Effector CD8-positive, alpha-beta T cell (primary cell): ENCODE data around the gene FRMD3.
"Not testable (repeated sequence)": the region's sequence is repeated elsewhere in the genome, so short reads cannot be mapped to it uniquely, and the experiment has no call there.

Source experiments
- DNase-seq: peaks from one replicate; lab custom pipeline; 2025; lab: John Stamatoyannopoulos, UW

The FRMD3 gene

DNA sequence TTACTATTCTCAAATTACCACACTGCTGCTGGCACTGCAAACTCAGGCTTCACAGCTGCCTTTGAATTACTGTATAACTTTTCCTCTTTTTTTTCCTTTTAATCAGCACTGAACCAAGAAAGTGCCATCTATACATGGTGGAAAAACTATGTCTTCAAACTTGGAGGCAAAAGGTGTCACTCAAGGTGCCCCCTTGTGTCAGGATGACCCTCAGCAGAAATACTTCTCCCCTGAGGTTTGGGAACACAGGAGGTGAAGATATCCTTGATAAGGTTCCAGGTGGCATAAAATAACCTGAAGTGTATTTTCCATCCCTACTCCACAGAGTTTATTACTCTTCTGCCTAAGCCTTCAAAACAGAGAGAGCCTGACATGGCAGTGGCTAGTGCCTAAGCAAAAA, 14.5 kb downstream of the FRMD3 start:
- no peak for DNase-seq

DNA sequence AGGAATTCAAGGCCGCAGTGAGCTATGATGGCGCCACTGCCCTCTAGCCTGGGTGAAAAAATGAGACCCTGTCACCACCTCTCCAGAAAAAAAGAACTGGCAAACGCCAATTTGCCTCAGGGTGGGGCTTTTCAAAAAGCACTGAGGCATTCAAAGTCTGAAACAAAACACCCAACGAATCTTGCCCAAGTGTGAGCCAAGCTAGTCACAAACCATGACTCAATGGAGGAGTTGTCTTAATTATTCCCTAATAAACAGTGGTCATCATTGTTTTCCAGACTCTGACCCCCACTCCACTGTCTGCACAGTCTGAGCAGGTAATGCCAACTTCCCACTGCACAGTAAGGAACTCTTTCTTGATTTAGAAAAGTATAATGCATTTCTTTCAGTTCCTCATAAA, 16.8 kb downstream of the FRMD3 start:
- DNase-seq = no peak

GRCh38 chr9:83521011-83521410, 17.2 kb downstream of the FRMD3 start:
- DNase-seq = no peak

GRCh38 chr9:83520292-83520691, 17.9 kb downstream of the FRMD3 start:
- no peak for DNase-seq

DNA sequence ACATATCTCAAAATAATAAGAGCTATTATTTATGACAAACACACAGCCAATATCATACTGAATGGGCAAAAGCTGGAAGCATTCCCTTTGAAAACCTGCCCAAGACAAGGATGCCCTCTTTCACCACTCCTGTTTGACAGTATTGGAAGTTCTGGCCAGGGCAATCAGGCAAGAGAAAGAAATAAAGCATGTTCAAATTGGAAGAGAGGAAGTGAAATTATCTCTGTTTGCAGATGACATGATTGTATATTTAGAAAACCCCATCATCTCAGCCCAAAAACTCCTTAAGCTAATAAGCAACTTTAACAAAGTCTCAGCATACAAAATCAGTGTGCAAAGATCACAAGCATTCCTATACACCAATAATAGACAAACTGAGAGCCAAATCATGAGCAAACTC, 20.2 kb downstream of the FRMD3 start:
- DNase-seq = not testable (repeated sequence)

DNA sequence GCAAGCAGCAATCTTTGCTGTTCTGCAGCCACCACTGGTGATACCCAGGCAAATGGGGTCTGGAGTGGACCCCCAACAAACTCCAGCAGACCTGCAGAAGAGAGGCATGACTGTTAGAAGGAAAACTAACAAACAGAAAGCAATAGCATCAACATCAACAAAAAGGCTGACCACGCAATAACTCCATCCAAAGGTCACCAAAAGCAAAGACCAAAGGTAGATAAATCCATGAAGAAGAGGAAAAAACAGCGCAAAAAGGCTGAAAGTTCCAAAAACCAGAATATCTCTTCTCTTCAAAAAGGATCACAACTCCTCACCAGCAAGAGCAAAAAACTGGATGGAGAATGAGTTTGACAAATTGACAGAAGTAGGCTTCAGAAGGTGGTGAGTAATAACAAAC, 23.4 kb downstream of the FRMD3 start:
- DNase-seq = no peak

DNA sequence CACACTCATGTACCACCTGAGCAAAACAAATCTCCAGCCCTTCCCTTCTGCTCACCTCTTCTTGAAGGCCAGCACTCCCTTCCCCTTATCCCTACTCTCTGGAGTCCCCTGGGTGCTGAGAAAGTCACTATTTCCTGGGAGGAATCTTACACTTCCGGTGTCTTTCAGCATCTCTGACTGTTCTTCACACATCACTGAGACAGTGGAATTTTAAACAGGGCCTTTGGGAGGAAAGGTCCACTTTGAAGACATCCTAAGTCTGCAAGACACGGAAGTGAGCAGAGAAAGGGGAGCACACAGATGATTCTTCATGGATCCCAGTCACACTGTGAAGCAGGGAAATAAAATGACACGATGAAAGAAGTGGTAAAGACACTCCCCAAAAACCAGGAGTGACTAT, 25.6 kb downstream of the FRMD3 start:
- DNase-seq = no peak

DNA sequence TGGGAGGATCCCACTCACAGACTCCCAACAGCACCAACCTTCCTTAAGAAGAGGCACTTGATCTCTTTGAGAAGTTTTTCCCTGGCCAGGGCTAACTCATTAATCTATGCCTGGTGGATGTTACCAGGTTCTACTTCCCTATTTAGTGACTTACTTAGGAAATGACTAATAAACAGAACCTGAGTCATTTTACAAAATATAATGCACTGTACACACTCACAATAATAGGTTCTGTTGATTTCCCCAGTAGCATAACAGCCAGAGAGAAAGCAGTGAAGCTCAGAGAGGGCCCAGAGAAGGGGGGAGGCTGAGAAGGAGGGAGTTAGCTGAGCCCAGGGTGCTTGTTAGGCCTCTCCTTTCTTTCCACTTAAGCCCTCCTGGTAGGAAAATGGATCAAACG, 27.1 kb downstream of the FRMD3 start:
- no peak for DNase-seq

- no peak for DNase-seq
Observed at GRCh38 chr9:83509402-83509801, 28.8 kb downstream of the FRMD3 start.

- no peak for DNase-seq
Observed at GRCh38 chr9:83508067-83508466, 30.1 kb downstream of the FRMD3 start.

DNA sequence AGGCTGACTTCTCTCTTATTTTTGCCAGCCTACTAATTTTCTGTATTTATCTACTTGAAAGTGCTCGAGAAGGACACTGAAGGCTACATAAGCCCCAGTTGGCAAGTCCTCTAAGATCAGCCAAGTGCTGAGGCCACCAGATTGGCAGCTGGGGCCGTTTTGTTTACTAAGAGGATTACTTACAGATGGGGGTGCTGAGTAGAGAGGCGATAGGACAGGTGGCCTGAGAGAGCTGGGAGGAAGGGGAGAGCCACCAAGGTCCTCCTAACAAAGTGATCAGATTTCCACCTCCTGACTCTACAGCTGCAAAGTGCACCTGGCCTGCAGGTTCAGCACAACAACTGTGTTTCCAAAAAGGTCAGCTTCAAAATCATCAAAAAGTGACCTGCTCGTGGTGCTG, 32.9 kb downstream of the FRMD3 start:
- DNase-seq = no peak

DNA sequence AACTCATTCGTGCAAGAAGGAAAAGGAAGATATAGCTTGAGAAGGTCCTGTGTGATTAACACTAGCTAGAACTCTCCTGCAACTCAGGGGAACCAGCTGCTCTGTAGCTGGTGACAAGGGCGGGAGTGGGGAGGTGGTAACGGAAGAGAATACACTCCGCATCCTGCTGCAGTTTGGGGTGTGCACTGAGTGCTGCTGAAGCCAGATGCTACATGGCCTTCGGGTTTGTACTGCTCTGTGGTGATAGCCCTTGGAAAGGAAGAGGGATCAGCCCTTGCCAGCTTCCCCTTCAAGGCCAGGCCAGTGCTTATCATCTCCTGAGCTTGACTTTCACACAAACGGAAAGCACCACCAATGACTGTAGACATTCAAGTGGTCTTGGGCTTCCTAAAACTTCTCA, 34.3 kb downstream of the FRMD3 start:
- no peak for DNase-seq

DNA sequence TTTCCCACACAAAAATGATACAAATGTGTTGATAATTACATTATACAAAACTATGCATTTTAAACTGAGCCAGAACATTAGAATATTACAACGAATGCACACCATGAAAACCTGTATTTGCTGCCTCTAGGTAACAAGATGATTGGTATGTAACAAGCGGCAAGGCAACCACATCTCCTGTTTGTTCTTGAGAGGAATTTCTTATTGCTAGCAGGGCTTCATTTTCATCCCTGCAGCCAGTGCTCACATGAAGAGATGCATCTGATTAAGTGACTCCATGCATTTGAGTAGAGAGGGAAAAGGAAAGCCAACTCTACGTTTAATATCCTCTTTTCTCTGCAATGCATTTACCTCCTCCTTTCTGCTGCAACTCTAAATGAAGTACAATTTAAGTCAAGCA, 36.6 kb downstream of the FRMD3 start:
- no peak for DNase-seq

DNA sequence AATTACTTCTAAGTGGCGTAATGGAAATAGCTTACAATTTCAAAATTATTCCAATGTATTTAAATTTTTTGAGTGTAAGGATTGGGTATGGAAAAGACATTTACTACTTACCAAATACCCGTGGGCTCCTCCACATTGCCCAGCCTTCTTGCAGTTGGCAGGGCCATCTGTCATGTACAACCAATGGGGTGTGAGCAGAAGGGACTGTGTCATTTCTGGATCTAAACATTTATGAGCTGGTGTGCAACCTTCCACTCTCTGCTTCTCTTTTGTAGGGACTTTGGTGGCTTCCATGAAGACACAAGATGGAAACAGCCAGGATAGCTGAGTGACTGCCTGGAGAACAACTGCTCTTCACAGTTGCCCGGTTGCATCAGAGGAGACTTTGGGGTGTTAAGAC, 40.8 kb downstream of the FRMD3 start:
- no peak for DNase-seq

DNA sequence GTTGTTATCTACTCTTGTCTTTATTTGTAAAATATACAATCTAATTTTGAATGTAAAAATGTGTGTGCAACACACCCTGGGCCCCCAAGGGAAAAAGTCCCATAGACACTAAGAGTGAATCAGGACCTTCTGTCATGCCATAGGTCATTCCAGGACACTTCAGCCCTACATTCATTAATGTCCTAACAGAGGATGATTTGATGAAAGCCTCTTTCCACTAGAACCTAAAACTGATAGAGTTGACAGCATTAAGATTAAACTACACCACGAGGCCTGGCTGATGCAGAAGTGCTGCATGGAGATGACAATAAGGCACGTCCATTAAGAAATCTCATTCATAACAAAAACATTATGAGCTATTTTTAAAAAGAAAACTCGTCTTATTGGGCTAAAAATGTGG, 46.2 kb downstream of the FRMD3 start:
- no peak for DNase-seq

DNA sequence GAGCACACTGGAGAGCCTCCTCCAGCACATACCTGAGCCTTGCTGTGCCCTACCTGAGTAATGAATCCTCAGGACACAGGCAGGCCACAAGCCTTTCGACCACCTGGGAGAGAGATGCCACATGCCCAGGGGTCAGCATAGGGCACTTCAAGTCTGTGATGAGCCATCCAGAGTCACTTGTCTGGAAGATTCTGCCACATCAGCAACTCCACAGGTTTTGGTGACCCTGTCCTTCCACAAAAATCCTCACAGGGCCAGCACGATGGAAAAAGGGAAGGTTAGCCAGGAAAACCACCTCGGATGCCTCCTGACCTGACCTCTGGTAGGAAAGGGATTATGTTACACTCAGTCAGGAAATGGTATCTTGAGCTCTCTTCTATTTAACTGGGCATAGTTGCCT, 46.8 kb downstream of the FRMD3 start:
- DNase-seq = no peak

- no peak for DNase-seq
Observed at GRCh38 chr9:83489961-83490360, 48.2 kb downstream of the FRMD3 start.

DNA sequence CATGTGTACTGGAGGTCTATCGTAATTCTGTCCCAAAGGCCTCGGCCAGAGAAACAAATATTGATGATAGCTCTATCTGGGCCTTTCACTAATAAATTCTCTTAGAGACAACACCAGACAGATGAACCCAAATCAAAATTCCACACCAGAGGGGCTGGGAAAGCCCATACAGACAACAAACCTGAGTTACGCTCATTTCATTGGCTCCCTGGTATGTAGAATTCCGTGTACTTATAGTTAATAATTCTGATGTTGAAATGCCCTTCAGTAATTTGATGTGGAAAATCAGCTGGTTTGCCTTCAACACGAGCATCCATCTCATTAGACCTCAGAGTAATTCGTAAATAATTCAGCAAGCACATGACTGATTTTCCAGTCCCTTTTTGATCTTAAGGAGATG, 53.2 kb downstream of the FRMD3 start:
- no peak for DNase-seq

DNA sequence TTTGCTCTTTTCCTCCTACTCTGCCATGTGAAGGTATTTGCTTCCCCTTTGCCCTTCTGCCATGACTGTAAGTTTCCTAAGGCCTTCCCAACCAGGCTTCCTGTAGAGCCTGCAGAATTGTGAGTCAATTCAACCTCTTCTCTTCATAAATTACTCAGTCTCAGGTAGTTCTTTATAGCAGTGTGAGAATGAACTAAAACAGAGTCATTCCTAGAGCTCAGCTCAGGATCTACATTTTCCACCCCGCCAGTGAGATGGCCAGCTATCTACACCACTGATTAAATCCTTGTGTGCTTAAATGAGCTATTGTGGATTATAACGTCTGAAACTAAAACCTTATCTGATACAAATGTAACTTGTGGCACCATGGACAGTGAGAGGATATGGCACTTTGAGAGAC, 55.0 kb downstream of the FRMD3 start:
- no peak for DNase-seq

DNA sequence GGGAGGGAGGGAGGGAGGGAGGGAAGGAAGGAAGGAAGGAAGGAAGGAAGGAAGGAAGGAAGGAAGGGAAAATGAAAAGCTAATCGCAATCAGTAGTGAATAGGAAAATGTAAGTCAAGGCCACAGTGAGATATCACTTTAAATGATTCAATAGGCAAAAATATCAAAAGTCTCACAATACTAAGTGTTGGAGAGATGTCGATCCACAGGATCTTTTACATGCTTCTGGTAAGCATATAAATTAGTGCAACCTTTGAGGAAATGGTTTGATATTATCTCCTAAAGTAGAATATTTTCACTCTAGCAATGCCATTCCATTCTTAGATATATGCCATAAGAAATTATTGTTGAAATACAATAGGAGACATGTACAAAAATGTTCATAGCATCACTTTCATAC, 58.4 kb downstream of the FRMD3 start:
- no peak for DNase-seq

- DNase-seq = no peak
Observed at GRCh38 chr9:83477571-83477970, 60.6 kb downstream of the FRMD3 start.

DNA sequence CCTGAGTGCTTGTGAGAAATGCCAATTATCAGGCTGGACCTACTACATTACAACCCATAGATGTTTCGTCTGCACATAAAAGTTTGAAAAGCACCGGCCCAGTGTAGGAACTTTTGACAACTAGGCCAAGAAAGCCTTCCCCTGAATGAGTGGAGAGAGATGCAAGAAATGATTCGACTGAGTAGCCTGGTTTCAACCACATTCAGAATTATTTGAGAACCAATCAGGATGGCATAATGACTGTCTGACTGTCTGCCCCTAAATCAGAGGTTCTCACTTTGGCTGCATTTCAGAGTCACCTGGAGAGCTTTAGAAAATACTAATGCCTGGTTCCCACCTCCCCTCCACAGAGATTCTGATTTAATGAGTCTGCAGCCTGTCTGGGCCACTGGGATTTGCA, 61.1 kb downstream of the FRMD3 start:
- no peak for DNase-seq

DNA sequence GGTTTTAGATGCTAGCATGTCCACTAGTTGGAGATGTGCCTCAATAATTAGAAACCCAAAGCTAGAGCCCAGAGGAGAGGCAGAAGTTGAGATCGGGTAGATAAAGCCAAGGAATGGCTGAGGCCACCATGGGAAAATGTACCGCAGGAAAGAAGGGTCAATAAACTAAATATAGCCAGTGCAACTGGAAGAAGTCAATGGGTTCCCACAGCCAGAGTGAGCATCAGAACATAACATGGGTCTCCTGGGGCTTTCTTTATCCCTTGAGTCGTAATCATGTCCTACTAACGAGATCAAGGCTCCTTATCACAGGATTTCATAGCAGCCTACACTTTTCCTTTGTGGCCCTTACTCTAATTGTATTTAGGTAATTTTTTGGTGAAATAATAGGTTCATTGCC, 61.7 kb downstream of the FRMD3 start:
- no peak for DNase-seq

GRCh38 chr9:83475741-83476140, 62.5 kb downstream of the FRMD3 start:
- no peak for DNase-seq

DNA sequence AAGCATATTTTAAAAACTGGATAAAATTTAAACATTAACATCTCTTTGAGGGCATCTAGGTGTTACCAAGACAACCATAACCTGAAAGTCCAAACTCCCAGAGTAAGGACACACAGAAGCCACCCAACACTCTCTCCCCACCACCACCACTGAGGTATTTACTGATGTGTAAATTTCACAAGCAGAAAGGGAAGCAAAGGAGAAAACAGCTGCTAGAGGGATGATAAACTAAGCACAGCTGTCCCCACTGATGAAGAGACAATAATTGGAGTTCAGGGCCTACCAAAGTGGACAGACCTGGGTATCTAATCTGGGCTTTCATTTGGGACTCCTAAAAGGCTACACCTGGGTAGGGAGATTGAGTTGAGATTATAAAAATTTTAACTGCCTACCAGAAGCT, 63.6 kb downstream of the FRMD3 start:
- DNase-seq = no peak
